ENCODE data around the gene NAB2. TPM values are rescaled to one million over a fixed set of nuclear protein-coding genes. Genes with fewer than 3 reads are reported as not detected.

Gene NAB2
- total and polyA plus RNA-seq, 10 of the 15 experiments (the other 5 are each of a cell fraction or from before 2014, with no cell fraction given) = 0.35 to 35.2 (median 15.3) TPM

DNA sequence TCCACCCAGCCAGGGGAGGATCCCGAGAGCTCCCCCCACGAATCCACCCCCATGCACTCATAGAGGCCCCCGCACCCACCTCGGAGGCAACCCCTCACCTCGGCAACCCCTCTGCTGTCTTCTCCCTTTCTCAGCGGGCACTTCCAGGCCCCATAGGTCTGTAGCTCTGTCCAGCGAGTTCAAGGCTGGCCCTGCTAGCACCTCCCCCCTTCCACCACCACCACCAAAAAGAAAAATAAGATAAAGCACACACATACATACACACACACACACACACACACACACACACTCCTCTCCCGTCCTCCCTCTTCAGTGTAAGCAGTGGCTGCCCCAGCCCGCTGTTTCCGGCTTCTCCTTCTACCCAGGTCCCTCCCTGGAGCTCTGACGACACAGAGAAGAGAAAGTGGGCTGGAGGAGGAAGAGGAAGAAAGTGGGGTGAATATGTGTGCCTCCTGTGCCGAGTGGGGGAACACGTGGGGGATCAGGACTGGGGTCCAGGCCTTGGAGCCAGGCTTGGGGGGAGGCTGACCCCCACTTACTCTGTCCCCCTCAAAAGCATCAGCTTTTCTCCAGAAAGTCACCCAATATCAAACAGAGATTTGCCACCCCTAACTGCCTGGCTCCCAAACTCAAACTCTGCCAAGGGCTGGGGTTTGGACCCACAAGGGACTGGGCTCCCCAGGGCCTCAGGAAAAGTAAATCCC lies 22.3 kb downstream of the NAB2 start, which contains the start of gene STAT6 (continued):
- TF ChIP-seq, protein P1, sequence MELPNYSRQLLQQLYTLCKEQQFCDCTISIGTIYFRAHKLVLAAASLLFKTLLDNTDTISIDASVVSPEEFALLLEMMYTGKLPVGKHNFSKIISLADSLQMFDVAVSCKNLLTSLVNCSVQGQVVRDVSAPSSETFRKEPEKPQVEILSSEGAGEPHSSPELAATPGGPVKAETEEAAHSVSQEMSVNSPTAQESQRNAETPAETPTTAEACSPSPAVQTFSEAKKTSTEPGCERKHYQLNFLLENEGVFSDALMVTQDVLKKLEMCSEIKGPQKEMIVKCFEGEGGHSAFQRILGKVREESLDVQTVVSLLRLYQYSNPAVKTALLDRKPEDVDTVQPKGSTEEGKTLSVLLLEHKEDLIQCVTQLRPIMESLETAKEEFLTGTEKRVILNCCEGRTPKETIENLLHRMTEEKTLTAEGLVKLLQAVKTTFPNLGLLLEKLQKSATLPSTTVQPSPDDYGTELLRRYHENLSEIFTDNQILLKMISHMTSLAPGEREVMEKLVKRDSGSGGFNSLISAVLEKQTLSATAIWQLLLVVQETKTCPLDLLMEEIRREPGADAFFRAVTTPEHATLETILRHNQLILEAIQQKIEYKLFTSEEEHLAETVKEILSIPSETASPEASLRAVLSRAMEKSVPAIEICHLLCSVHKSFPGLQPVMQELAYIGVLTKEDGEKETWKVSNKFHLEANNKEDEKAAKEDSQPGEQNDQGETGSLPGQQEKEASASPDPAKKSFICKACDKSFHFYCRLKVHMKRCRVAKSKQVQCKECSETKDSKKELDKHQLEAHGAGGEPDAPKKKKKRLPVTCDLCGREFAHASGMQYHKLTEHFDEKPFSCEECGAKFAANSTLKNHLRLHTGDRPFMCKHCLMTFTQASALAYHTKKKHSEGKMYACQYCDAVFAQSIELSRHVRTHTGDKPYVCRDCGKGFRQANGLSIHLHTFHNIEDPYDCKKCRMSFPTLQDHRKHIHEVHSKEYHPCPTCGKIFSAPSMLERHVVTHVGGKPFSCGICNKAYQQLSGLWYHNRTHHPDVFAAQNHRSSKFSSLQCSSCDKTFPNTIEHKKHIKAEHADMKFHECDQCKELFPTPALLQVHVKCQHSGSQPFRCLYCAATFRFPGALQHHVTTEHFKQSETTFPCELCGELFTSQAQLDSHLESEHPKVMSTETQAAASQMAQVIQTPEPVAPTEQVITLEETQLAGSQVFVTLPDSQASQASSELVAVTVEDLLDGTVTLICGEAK (IDR thresholded peaks at IDR 0.05; ENCODE audit: borderline replicate concordance) = peak; percentile 7; the same call in 1 of the 2 replicates
- TF ChIP-seq RBBP5 (conservative IDR thresholded peaks at IDR 0.05) (no peak), FOXK2 (IDR thresholded peaks at IDR 0.05) (no peak), ZZZ3 (IDR thresholded peaks at IDR 0.05; ENCODE audit: control insufficient read depth, insufficient read length, low read depth) (no peak), LARP7 (IDR thresholded peaks at IDR 0.05) (0 out of 2 replicates have a peak, but pooled peaks have one; percentile 1), NFXL1 (IDR thresholded peaks at IDR 0.05; ENCODE audit: borderline replicate concordance) (no peak), GATAD2B (conservative IDR thresholded peaks at IDR 0.05; ENCODE audit: low read depth) (no peak; the same call in 1 of the 2 replicates), MEF2A (IDR thresholded peaks at IDR 0.05; ENCODE audit: insufficient read depth, low read depth, low read length) (no peak), IKZF1 (conservative IDR thresholded peaks at IDR 0.05) (no peak), SMAD5 (IDR thresholded peaks at IDR 0.05; ENCODE audit: low read depth) (peak; percentile 76), KDM1A (IDR thresholded peaks at IDR 0.05; ENCODE audit: borderline replicate concordance) (no peak), ZNF24 (IDR thresholded peaks at IDR 0.05) (no peak), CHD1 (IDR thresholded peaks at IDR 0.05; ENCODE audit: low read depth, low read length) (no peak), EZH2 (IDR thresholded peaks at IDR 0.05; ENCODE audit: borderline replicate concordance, control insufficient read depth, low read depth, low read length) (no peak), TBL1XR1 (IDR thresholded peaks at IDR 0.05; ENCODE audit: low read depth, low read length) (peak; percentile 53; the same call in 1 of the 2 replicates), IKZF2 (IDR thresholded peaks at IDR 0.05) (no peak; a peak in 1 of 4 replicates), ZNF207 (IDR thresholded peaks at IDR 0.05; ENCODE audit: borderline replicate concordance) (no peak), STAT1 (conservative IDR thresholded peaks at IDR 0.05) (no peak), TARDBP (IDR thresholded peaks at IDR 0.05; ENCODE audit: borderline replicate concordance) (peak; percentile 20; the same call in 1 of the 2 replicates), ZBED1 (IDR thresholded peaks at IDR 0.05; ENCODE audit: borderline replicate concordance) (0 out of 2 replicates have a peak, but pooled peaks have one; percentile 6), NFYB (IDR thresholded peaks at IDR 0.05; ENCODE audit: insufficient read depth, low read depth, low read length) (no peak)
- TF ChIP-seq, protein P2, sequence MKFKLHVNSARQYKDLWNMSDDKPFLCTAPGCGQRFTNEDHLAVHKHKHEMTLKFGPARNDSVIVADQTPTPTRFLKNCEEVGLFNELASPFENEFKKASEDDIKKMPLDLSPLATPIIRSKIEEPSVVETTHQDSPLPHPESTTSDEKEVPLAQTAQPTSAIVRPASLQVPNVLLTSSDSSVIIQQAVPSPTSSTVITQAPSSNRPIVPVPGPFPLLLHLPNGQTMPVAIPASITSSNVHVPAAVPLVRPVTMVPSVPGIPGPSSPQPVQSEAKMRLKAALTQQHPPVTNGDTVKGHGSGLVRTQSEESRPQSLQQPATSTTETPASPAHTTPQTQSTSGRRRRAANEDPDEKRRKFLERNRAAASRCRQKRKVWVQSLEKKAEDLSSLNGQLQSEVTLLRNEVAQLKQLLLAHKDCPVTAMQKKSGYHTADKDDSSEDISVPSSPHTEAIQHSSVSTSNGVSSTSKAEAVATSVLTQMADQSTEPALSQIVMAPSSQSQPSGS (IDR thresholded peaks at IDR 0.05; ENCODE audit: low read length) = no peak
- TF ChIP-seq, protein P3, sequence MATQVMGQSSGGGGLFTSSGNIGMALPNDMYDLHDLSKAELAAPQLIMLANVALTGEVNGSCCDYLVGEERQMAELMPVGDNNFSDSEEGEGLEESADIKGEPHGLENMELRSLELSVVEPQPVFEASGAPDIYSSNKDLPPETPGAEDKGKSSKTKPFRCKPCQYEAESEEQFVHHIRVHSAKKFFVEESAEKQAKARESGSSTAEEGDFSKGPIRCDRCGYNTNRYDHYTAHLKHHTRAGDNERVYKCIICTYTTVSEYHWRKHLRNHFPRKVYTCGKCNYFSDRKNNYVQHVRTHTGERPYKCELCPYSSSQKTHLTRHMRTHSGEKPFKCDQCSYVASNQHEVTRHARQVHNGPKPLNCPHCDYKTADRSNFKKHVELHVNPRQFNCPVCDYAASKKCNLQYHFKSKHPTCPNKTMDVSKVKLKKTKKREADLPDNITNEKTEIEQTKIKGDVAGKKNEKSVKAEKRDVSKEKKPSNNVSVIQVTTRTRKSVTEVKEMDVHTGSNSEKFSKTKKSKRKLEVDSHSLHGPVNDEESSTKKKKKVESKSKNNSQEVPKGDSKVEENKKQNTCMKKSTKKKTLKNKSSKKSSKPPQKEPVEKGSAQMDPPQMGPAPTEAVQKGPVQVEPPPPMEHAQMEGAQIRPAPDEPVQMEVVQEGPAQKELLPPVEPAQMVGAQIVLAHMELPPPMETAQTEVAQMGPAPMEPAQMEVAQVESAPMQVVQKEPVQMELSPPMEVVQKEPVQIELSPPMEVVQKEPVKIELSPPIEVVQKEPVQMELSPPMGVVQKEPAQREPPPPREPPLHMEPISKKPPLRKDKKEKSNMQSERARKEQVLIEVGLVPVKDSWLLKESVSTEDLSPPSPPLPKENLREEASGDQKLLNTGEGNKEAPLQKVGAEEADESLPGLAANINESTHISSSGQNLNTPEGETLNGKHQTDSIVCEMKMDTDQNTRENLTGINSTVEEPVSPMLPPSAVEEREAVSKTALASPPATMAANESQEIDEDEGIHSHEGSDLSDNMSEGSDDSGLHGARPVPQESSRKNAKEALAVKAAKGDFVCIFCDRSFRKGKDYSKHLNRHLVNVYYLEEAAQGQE (IDR thresholded peaks at IDR 0.05; ENCODE audit: low read depth, low read length) = no peak
